NCI-H1092 treated with DMSO at 0.1 percent for 48 hours (cell line): Measurements from ENCODE around the gene SREBF1.

Experiments
- DNase-seq: peaks from one replicate; lab custom pipeline; 2025; lab: John Stamatoyannopoulos, UW

Gene SREBF1

GRCh38 chr17:17836818-17837379, at the start of gene SREBF1:
TSS of gene SREBF1 (minus strand) at chr17:17836986. CDS start at chr17:17836817, 169 bp downstream.
- DNase-seq = no peak

DNA sequence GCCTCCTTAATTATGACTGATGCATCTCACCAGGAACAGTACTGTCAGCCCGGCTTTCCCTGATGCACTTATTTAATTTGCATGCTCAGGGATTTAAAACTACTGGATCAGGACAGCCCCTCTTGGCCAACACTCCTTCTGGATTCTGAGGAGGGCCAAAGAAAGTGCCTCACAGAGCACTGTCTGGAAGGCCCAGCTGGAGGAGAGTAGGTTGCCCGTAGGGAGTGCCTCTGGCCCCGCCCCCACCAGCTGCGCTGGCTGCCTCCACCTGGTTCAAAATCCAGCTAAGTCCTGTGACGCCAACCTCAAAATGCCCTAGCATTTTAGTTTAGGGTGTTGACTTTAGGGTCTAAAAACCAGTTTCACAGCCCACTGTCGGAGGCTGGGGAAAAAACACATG, 49.4 kb upstream of the SREBF1 start:
- DNase-seq = no peak

DNA sequence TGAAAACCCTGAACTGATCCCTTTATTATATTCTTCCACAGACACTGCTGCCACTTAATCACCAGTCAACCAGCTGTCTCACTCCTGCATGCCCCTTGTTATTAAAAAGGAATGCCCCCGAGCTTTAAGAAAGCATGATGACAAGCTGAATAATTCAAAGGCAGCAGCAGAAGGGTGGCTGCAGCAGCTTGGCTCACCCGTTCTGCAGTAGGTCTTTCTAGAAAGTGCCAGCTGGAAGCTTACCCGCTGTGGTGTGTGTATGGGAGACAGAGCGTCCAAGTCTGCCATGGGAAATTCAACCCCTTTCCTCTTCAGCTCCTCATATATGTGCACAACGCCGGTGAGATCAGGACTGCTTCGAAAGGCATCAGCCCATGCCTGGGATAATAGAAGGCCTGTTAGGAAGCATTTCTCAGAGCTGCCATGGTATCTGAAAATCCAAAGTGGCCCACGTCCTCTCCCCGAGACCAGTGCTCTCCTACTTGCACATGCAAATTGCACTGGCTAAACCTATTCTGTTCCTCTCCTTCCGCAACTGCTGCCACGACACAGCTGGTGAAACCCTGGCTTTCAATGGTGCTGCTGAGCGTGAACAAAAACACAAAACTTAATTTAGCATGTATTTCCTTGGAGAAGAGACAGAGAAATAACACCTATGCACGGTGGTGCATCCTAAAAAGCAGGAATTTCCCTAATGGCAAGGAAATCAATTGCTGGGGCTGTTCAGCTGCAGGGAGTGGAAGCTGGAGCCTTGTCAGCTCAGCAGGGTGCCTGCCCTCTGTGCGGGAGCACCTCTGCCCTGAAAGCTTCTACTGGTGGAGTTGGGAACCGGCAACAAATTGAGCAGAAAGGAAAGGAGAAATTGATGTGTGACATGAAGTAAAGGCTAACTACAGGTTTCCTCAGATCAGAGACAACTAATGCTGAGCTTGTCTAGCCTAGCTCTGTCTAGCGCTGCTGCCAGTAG, 47.9 kb upstream of the SREBF1 start:
- DNase-seq = no peak

DNA sequence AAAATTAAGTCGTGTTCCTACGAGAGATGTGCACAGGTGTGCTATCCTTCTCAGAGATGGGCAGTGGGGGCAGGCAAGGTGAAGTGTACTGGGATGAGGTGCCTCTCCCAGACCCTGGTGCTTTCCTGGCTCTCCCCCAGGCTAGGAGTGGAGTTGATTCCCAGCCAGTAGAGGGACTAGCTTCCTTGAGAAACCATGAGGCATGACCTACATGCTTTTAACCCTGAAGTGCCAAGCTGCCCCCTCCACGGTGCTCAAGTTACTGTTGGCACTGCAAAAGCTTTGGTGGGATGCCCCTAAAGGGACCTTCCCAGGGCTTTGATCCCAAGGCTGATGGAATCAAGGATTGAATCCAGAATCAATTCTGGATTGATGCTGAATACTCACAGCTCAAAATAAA, 47.0 kb upstream of the SREBF1 start:
- DNase-seq = no peak

DNA sequence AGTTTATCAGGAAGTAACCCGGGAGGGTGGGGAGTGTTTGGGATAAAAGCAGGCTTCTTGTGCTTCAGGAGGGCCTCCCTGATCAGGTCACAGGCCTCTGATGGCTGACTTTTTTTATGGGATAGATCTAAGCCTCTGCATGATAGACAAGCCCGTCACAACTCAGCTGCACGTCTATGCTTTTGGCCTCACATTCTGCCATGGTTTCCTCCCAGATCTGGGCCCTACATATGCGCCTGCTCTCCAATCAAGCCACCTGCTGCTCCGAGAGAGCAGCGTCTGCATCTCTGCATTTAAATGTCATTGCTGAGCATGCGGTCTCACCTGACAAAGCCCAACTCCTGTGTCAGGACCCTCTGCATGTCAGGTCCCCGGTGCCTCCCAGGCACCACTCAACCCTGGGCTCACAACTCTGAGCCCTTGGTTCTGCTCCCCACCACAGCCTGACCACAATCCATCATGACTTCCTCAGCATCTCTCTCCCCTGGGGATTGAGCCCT, 45.3 kb upstream of the SREBF1 start:
- DNase-seq = no peak

- DNase-seq = no peak
Measured at GRCh38 chr17:17880577-17881196, 43.9 kb upstream of the SREBF1 start.

GRCh38 chr17:17877529-17878358, 41.0 kb upstream of the SREBF1 start:
- peak; percentile 61 for DNase-seq

DNA sequence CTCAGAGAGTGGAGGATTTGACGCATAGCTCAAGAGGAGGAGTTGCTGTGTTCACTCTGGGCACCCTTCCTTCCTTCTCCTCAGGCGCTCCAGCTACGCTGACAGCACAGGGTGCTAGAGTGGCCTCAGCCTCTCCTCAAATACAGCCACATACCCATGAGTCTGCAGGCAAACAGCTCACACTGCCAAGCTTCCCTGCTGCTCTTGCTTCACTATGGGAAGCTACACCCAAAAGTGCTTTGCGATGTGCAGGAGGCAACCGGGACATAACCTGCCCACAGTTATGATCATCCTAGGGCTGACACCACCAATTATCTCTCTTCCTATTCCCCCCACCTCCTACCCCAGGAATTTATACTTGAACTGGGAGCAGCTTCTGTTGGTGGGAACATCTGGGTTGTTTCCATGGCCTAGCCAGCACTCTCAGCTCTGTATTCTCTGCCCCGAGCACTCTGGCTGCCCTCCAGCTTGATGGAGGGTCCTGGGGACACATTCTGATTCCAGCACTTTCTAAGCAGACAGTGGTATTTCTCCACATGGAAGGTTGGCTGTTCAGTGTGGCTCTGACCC, 40.3 kb upstream of the SREBF1 start:
- DNase-seq = no peak

DNA sequence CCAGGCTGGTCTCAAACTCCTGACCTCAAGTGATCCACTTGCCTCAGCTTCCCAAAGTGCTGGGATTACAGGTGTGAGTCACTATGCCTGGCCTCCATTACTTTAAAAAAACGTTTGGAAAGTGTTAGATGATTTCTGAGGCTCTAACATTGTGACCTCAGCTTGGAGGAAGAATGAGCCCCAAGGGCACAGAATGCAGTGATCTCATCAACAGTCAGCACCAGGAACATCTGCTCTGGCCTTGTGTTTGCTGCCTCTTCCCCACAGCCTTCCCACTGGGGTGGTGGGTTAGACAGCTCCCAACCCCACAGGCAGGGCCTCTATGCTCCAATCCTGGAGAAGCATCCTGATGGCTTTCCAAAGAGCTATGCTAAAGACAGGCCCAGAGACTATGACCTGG, 37.7 kb upstream of the SREBF1 start:
- no peak for DNase-seq

- DNase-seq = no peak
Measured at GRCh38 chr17:17873450-17873991, 36.7 kb upstream of the SREBF1 start.

GRCh38 chr17:17872547-17873345, 36.0 kb upstream of the SREBF1 start:
- DNase-seq = no peak

DNA sequence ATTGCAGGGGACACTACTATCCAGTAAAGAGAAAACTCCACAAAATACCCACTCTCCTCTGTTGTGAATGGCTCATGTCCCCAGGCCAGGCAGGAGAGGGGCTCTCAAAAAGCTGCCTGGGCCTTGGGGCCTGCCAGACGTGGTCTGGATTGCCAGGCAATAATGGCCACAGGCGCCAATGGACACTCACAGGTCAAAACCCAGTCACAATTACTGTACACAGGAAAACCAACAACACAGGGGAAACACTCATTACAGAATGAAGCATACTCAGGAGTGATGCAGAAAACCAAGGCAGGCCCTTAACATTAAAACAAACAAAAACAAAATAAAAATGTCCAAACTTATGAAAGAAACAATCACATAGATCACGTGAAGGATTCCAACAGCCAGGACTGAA, 35.1 kb upstream of the SREBF1 start:
- no peak for DNase-seq

DNA sequence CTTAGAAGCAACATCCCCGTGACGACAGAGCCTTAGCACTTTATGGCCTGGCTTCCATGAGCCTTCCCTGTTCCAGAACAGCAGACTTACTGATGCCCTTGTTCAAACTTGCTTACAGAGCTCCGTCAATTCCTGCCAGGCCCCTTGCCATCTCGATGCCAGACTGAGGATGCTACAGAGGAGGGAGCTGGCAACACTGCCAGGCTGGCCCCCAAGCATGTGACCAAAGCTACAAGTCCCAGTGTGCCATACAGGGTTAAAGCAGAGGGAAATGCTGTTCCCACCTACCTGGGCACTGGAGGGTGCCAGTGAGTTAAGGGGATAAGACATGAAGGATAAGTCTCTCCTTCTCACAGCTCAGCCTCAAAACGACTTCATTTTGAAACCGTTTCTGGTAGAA, 33.5 kb upstream of the SREBF1 start:
- DNase-seq = no peak

- DNase-seq = no peak
Measured at GRCh38 chr17:17868641-17869522, 32.1 kb upstream of the SREBF1 start.

DNA sequence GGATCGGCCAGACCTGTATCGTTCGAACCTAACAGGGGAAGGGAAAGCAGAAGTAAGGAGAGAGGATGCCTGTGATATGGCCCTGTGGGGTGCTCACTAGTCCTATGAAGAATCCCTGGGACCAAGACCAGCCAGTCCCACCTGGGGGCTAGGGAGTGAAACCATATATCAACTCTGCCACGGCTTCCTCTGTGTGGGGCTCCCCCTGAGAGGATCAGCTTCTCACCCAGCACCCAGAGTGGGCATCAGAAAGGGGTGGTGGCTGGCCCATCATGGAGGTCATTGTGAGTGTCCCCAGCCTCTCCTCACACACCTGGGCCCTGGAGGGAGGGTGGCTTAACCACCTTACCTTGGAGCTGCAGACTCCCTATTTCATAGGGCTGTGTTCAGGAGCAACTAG, 30.1 kb upstream of the SREBF1 start:
- DNase-seq = no peak

DNA sequence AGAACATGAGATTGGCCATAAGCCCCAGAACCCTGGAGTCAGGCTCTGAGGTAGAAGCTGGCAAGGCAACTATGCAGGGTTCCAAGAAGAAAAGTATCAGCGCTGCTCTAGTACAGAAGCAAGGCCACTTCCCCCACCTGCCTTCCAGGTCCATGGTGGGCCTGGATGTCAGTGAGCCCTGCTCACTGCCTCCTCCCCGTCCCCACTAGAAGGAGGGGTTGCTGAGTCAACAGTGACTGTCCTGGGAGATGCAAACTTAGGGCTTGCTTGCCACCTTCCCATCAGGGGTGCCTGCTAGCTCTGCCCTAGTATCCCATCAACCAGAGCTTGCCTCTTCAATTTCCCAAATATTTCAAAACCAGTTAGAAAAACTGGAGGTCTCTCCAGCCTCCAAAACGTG, 29.6 kb upstream of the SREBF1 start:
- no peak for DNase-seq

- DNase-seq = no peak
Measured at GRCh38 chr17:17865035-17865434, 28.2 kb upstream of the SREBF1 start.

DNA sequence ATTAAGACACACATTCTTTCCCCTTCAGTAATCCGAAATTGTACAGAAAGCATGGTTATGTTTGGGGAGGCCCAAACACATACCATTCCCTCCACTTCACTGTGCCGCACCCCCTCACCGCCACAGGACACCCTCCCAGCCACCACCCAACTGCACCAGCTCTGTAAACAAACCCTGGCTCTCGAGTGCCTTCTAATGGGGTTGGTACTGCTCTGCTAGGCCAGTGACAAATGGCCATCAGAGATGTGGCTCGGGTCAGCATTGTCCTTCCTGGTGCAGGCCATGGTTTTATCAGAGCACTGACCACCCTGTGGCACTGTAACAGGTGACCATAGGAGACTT, 24.0 kb upstream of the SREBF1 start:
- no peak for DNase-seq

DNA sequence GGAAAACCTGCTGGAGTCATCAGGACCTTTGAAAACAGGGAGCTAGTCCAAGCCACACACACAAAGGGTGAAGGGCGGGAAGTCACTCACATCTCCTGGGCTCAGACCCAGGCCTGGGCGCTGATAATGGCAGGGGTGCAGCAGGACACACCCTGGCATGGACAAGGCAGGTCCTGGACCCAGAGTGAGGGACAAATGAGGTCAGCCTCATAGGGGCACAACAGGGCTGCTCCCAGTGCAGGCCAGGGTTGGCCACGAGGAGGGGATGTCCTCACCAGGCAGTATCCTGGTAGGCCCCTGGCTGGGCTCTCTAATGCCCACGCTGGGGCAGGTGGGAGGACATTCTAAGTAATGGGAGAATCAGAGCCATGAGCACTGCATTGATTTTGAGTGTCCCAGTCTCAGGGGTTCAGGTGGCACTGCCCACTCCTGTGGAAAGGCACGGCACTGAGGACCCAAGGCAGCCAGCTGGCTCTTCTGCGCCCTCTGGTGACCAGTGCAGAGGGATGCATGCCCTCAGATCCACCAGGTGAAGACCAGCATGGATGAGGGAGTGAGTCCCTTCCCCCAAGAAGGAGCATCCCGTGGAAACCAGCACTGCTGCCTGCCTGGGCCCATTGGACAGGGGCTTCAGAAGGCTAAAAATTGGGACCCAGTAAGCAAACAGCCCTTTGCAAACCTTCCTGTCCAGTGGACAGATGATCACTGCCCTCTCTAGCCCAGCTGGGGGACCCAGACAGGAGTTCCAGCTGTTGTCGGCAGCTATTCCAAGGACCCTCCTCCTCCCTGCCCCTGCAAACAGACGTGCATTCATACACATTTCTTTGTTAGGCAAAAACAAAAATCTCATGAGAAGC, 23.4 kb upstream of the SREBF1 start:
- peak; percentile 26 for DNase-seq
